ENCODE results near the gene SLC35F3. TPM values are rescaled to one million over a fixed set of nuclear protein-coding genes. Genes with fewer than 3 reads are reported as not detected.
"Not testable (repeated sequence)": the region's sequence is repeated elsewhere in the genome, so short reads cannot be mapped to it uniquely, and the experiment has no call there.

SLC35F3 gene
- total RNA-seq, result under 1 TPM; 0.12 to 0.14 TPM
- long read RNA-seq, partial matches to known transcripts, result 0 of 1 reads
- long read RNA-seq, other reads (novel, unspliced or antisense), result 1 of 1 reads

- ATAC-seq (peak; percentile 74), DNase-seq (peak in 1 of 2 donors; percentile 14)
- intact Hi-C loops (cut with DNase I, micrococcal nuclease), result no loop called here
Measured at GRCh38 chr1:233904633-233905415, at the start of gene SLC35F3. SLC35F3 (plus strand) TSS chr1:233904676.

- intact Hi-C loops (cut with DNase I, micrococcal nuclease), result no loop called here
- ATAC-seq, result no peak
- no peak for DNase-seq
Measured at GRCh38 chr1:233859446-233859845, 45.0 kb upstream of the SLC35F3 start.

- ATAC-seq (no peak), DNase-seq (no peak)
- intact Hi-C loops (cut with DNase I, micrococcal nuclease), result no loop called here
Measured at GRCh38 chr1:233863901-233864545, 40.5 kb upstream of the SLC35F3 start.

- DNase-seq, result no peak
- intact Hi-C loops (cut with DNase I, micrococcal nuclease), result no loop called here
Measured at GRCh38 chr1:233864578-233864977, 39.9 kb upstream of the SLC35F3 start.

GRCh38 chr1:233865216-233865615 lies 39.3 kb upstream of the SLC35F3 start:
- intact Hi-C loops (cut with DNase I, micrococcal nuclease), result no loop called here
- ATAC-seq (no peak), DNase-seq (no peak)

More at GRCh38 chr1:233864578-233864977, 39.9 kb upstream of the SLC35F3 start:
- no peak for ATAC-seq

GRCh38 chr1:233865902-233866301 lies 38.6 kb upstream of the SLC35F3 start:
- ATAC-seq, result no peak
- intact Hi-C loops (cut with DNase I, micrococcal nuclease), result no loop called here

GRCh38 chr1:233867028-233867427 lies 37.4 kb upstream of the SLC35F3 start:
- intact Hi-C loops (cut with DNase I, micrococcal nuclease), result no loop called here
- no peak for ATAC-seq

More at GRCh38 chr1:233865902-233866301, 38.6 kb upstream of the SLC35F3 start:
- DNase-seq, result no peak

GRCh38 chr1:233868461-233868860 lies 36.0 kb upstream of the SLC35F3 start:
- ATAC-seq (no peak), DNase-seq (no peak)
- intact Hi-C loops (cut with DNase I, micrococcal nuclease), result no loop called here

More at GRCh38 chr1:233867028-233867427, 37.4 kb upstream of the SLC35F3 start:
- no peak for DNase-seq

- intact Hi-C loops (cut with DNase I, micrococcal nuclease), result no loop called here
- DNase-seq (no peak), ATAC-seq (no peak)
Measured at GRCh38 chr1:233869680-233870079, 34.8 kb upstream of the SLC35F3 start.

- intact Hi-C loops (cut with DNase I, micrococcal nuclease), result no loop called here
- ATAC-seq (no peak), DNase-seq (no peak)
Measured at GRCh38 chr1:233873666-233874065, 30.8 kb upstream of the SLC35F3 start.

- intact Hi-C loops (cut with DNase I, micrococcal nuclease), result no loop called here
- ATAC-seq, result no peak
Measured at GRCh38 chr1:233879841-233880240, 24.6 kb upstream of the SLC35F3 start.

GRCh38 chr1:233883671-233884070 lies 20.8 kb upstream of the SLC35F3 start:
- intact Hi-C loops (cut with DNase I, micrococcal nuclease), result no loop called here
- DNase-seq (no peak), ATAC-seq (no peak)

More at GRCh38 chr1:233879841-233880240, 24.6 kb upstream of the SLC35F3 start:
- no peak for DNase-seq

GRCh38 chr1:233884461-233885151 lies 19.9 kb upstream of the SLC35F3 start:
- no peak for ATAC-seq
- no peak for DNase-seq
- intact Hi-C loops (cut with DNase I, micrococcal nuclease), result no loop called here

GRCh38 chr1:233885196-233885920 lies 19.1 kb upstream of the SLC35F3 start:
- ATAC-seq (no peak), DNase-seq (no peak)
- intact Hi-C loops (cut with DNase I, micrococcal nuclease), result no loop called here

- intact Hi-C loops (cut with DNase I, micrococcal nuclease); ATAC-seq; DNase-seq: not testable (repeated sequence)
Measured at GRCh38 chr1:233891151-233891550, 13.3 kb upstream of the SLC35F3 start.

GRCh38 chr1:233897325-233898162 lies 6.9 kb upstream of the SLC35F3 start:
- DNase-seq (no peak), ATAC-seq (no peak)
- intact Hi-C loops (cut with DNase I, micrococcal nuclease), result no loop called here

- intact Hi-C loops (cut with DNase I, micrococcal nuclease), result no loop called here
- ATAC-seq, result no peak
- no peak for DNase-seq
Measured at GRCh38 chr1:233901495-233901894, 3.0 kb upstream of the SLC35F3 start.

GRCh38 chr1:233905416-233906051 lies 1.1 kb downstream of the SLC35F3 start:
- ATAC-seq, result no peak
- no peak for DNase-seq
- intact Hi-C loops (cut with DNase I, micrococcal nuclease), result no loop called here

Measured in left colon (tissue), 2 donors.